ENCODE data around the gene RFLNA. TPM values are rescaled to one million over a fixed set of nuclear protein-coding genes. Genes with fewer than 3 reads are reported as not detected.
A peak's percentile ranks its signal among the peaks of the same experiment; 100 is the strongest.

RFLNA gene
- total RNA-seq, 1 donor from 2014 or later = 2.6 TPM

GRCh38 chr12:124351422-124351821, 56.5 kb downstream of the RFLNA start:
- no peak overlapping the region for H3K27ac ChIP-seq (ENCODE audit: low read depth, low read length)
- H3K9ac ChIP-seq (ENCODE audit: low read depth in 1 of 3, low read length in 3 of 3) = no peak overlapping the region
- H3K4me1 ChIP-seq (ENCODE audit: control insufficient read depth in 3 of 3, insufficient read depth in 3 of 3, low read length in 3 of 3) = peaks cover 7 to 27% (median 21%) of the 10 kb centered on the region in 3 donors
- no peak overlapping the region for H3K4me3 ChIP-seq (ENCODE audit: low read length in 3 of 3)
- H3K9me3 ChIP-seq (ENCODE audit: control insufficient read depth in 3 of 3, low read length in 3 of 3) = no peaks in the 10 kb centered on the region
- H3K36me3 ChIP-seq (ENCODE audit: control insufficient read depth in 3 of 3, insufficient read depth in 3 of 3, low read length in 3 of 3) = peaks cover 90 to 93% (median 93%) of the 10 kb centered on the region in 3 donors
- no peaks in the 10 kb centered on the region for H3K27me3 ChIP-seq (ENCODE audit: control insufficient read depth in 3 of 3, insufficient read depth in 3 of 3, low read length in 3 of 3)

GRCh38 chr12:124352257-124352656, 57.4 kb downstream of the RFLNA start:
- Histone ChIP-seq H3K36me3 (ENCODE audit: control insufficient read depth in 3 of 3, insufficient read depth in 3 of 3, low read length in 3 of 3) (peaks cover 88 to 93% (median 92%) of the 10 kb centered on the region in 3 donors), H3K27me3 (ENCODE audit: control insufficient read depth in 3 of 3, insufficient read depth in 3 of 3, low read length in 3 of 3) (no peaks in the 10 kb centered on the region), H3K27ac (ENCODE audit: low read depth, low read length) (no peak overlapping the region), H3K9ac (ENCODE audit: low read depth in 1 of 3, low read length in 3 of 3) (no peak overlapping the region), H3K4me3 (ENCODE audit: low read length in 3 of 3) (no peak overlapping the region), H3K4me1 (ENCODE audit: control insufficient read depth in 3 of 3, insufficient read depth in 3 of 3, low read length in 3 of 3) (peaks cover 7 to 29% (median 22%) of the 10 kb centered on the region in 3 donors), H3K9me3 (ENCODE audit: control insufficient read depth in 3 of 3, low read length in 3 of 3) (no peaks in the 10 kb centered on the region)

- H3K27me3 ChIP-seq (ENCODE audit: control insufficient read depth in 3 of 3, insufficient read depth in 3 of 3, low read length in 3 of 3) = no peaks in the 10 kb centered on the region
- no peaks in the 10 kb centered on the region for H3K9me3 ChIP-seq (ENCODE audit: control insufficient read depth in 3 of 3, low read length in 3 of 3)
- H3K9ac ChIP-seq (ENCODE audit: low read depth in 1 of 3, low read length in 3 of 3) = peak overlapping the region in 1 of 3 donors; percentile 20
- peaks cover 7 to 25% (median 22%) of the 10 kb centered on the region in 3 donors for H3K4me1 ChIP-seq (ENCODE audit: control insufficient read depth in 3 of 3, insufficient read depth in 3 of 3, low read length in 3 of 3)
- no peak overlapping the region for H3K27ac ChIP-seq (ENCODE audit: low read depth, low read length)
- H3K4me3 ChIP-seq (ENCODE audit: low read length in 3 of 3) = no peak overlapping the region
- H3K36me3 ChIP-seq (ENCODE audit: control insufficient read depth in 3 of 3, insufficient read depth in 3 of 3, low read length in 3 of 3) = peaks cover 88 to 93% (median 92%) of the 10 kb centered on the region in 3 donors
Measured at GRCh38 chr12:124352839-124353238, 57.9 kb downstream of the RFLNA start.

- H3K4me3 ChIP-seq (ENCODE audit: low read length in 3 of 3) = no peak overlapping the region
- peaks cover 84 to 93% (median 92%) of the 10 kb centered on the region in 3 donors for H3K36me3 ChIP-seq (ENCODE audit: control insufficient read depth in 3 of 3, insufficient read depth in 3 of 3, low read length in 3 of 3)
- H3K4me1 ChIP-seq (ENCODE audit: control insufficient read depth in 3 of 3, insufficient read depth in 3 of 3, low read length in 3 of 3) = peaks cover 21 to 39% (median 37%) of the 10 kb centered on the region in 3 donors
Measured at GRCh38 chr12:124354400-124354799, 59.5 kb downstream of the RFLNA start.

GRCh38 chr12:124356221-124356620, 61.3 kb downstream of the RFLNA start:
- Histone ChIP-seq H3K4me1 (ENCODE audit: control insufficient read depth in 3 of 3, insufficient read depth in 3 of 3, low read length in 3 of 3) (peaks cover 39 to 57% (median 55%) of the 10 kb centered on the region in 3 donors), H3K9ac (ENCODE audit: low read depth in 1 of 3, low read length in 3 of 3) (no peak overlapping the region), H3K36me3 (ENCODE audit: control insufficient read depth in 3 of 3, insufficient read depth in 3 of 3, low read length in 3 of 3) (peaks cover 68 to 82% (median 78%) of the 10 kb centered on the region in 3 donors), H3K4me3 (ENCODE audit: low read length in 3 of 3) (no peak overlapping the region), H3K27ac (ENCODE audit: low read depth, low read length) (no peak overlapping the region), H3K9me3 (ENCODE audit: control insufficient read depth in 3 of 3, low read length in 3 of 3) (no peaks in the 10 kb centered on the region), H3K27me3 (ENCODE audit: control insufficient read depth in 3 of 3, insufficient read depth in 3 of 3, low read length in 3 of 3) (no peaks in the 10 kb centered on the region)

More at GRCh38 chr12:124354400-124354799, 59.5 kb downstream of the RFLNA start:
- no peak overlapping the region for H3K9ac ChIP-seq (ENCODE audit: low read depth in 1 of 3, low read length in 3 of 3)
- no peaks in the 10 kb centered on the region for H3K27me3 ChIP-seq (ENCODE audit: control insufficient read depth in 3 of 3, insufficient read depth in 3 of 3, low read length in 3 of 3)
- H3K9me3 ChIP-seq (ENCODE audit: control insufficient read depth in 3 of 3, low read length in 3 of 3) = no peaks in the 10 kb centered on the region
- H3K27ac ChIP-seq (ENCODE audit: low read depth, low read length) = no peak overlapping the region

- H3K4me1 ChIP-seq (ENCODE audit: control insufficient read depth in 3 of 3, insufficient read depth in 3 of 3, low read length in 3 of 3) = peaks cover 45 to 66% (median 65%) of the 10 kb centered on the region in 3 donors
Measured at GRCh38 chr12:124357616-124358015, 62.7 kb downstream of the RFLNA start.

GRCh38 chr12:124358572-124358971, 63.7 kb downstream of the RFLNA start:
- Histone ChIP-seq H3K27me3 (ENCODE audit: control insufficient read depth in 3 of 3, insufficient read depth in 3 of 3, low read length in 3 of 3) (no peaks in the 10 kb centered on the region), H3K9me3 (ENCODE audit: control insufficient read depth in 3 of 3, low read length in 3 of 3) (no peaks in the 10 kb centered on the region), H3K27ac (ENCODE audit: low read depth, low read length) (no peak overlapping the region), H3K9ac (ENCODE audit: low read depth in 1 of 3, low read length in 3 of 3) (peak overlapping the region in 1 of 3 donors; percentile 68), H3K4me3 (ENCODE audit: low read length in 3 of 3) (no peak overlapping the region), H3K4me1 (ENCODE audit: control insufficient read depth in 3 of 3, insufficient read depth in 3 of 3, low read length in 3 of 3) (peaks cover 38 to 67% (median 66%) of the 10 kb centered on the region in 3 donors), H3K36me3 (ENCODE audit: control insufficient read depth in 3 of 3, insufficient read depth in 3 of 3, low read length in 3 of 3) (peaks cover 55 to 82% (median 73%) of the 10 kb centered on the region in 3 donors)

More at GRCh38 chr12:124357616-124358015, 62.7 kb downstream of the RFLNA start:
- Histone ChIP-seq H3K27ac (ENCODE audit: low read depth, low read length) (no peak overlapping the region), H3K4me3 (ENCODE audit: low read length in 3 of 3) (no peak overlapping the region), H3K9ac (ENCODE audit: low read depth in 1 of 3, low read length in 3 of 3) (peak overlapping the region in 1 of 3 donors; percentile 16), H3K9me3 (ENCODE audit: control insufficient read depth in 3 of 3, low read length in 3 of 3) (no peaks in the 10 kb centered on the region), H3K27me3 (ENCODE audit: control insufficient read depth in 3 of 3, insufficient read depth in 3 of 3, low read length in 3 of 3) (no peaks in the 10 kb centered on the region), H3K36me3 (ENCODE audit: control insufficient read depth in 3 of 3, insufficient read depth in 3 of 3, low read length in 3 of 3) (peaks cover 64 to 84% (median 79%) of the 10 kb centered on the region in 3 donors)

- Histone ChIP-seq H3K27ac (ENCODE audit: low read depth, low read length) (peak overlapping the region; percentile 75), H3K36me3 (ENCODE audit: control insufficient read depth in 3 of 3, insufficient read depth in 3 of 3, low read length in 3 of 3) (peaks cover 47 to 73% (median 60%) of the 10 kb centered on the region in 3 donors), H3K9me3 (ENCODE audit: control insufficient read depth in 3 of 3, low read length in 3 of 3) (no peaks in the 10 kb centered on the region), H3K9ac (ENCODE audit: low read depth in 1 of 3, low read length in 3 of 3) (peak overlapping the region; percentile 19 to 74 (median 43)), H3K4me1 (ENCODE audit: control insufficient read depth in 3 of 3, insufficient read depth in 3 of 3, low read length in 3 of 3) (peaks cover 51 to 80% (median 77%) of the 10 kb centered on the region in 3 donors), H3K27me3 (ENCODE audit: control insufficient read depth in 3 of 3, insufficient read depth in 3 of 3, low read length in 3 of 3) (no peaks in the 10 kb centered on the region), H3K4me3 (ENCODE audit: low read length in 3 of 3) (peak overlapping the region in 1 of 3 donors; percentile 35)
Measured at GRCh38 chr12:124359671-124360581, 65.0 kb downstream of the RFLNA start.

GRCh38 chr12:124361074-124361970, 66.4 kb downstream of the RFLNA start:
- no peak overlapping the region for H3K4me3 ChIP-seq (ENCODE audit: low read length in 3 of 3)
- H3K27me3 ChIP-seq (ENCODE audit: control insufficient read depth in 3 of 3, insufficient read depth in 3 of 3, low read length in 3 of 3) = no peaks in the 10 kb centered on the region
- no peaks in the 10 kb centered on the region for H3K9me3 ChIP-seq (ENCODE audit: control insufficient read depth in 3 of 3, low read length in 3 of 3)
- peak overlapping the region; percentile 75 for H3K27ac ChIP-seq (ENCODE audit: low read depth, low read length)
- peak overlapping the region in 1 of 3 donors; percentile 74 for H3K9ac ChIP-seq (ENCODE audit: low read depth in 1 of 3, low read length in 3 of 3)
- H3K4me1 ChIP-seq (ENCODE audit: control insufficient read depth in 3 of 3, insufficient read depth in 3 of 3, low read length in 3 of 3) = peaks cover 63 to 90% (median 86%) of the 10 kb centered on the region in 3 donors
- peaks cover 33 to 67% (median 56%) of the 10 kb centered on the region in 3 donors for H3K36me3 ChIP-seq (ENCODE audit: control insufficient read depth in 3 of 3, insufficient read depth in 3 of 3, low read length in 3 of 3)

All from skeletal muscle tissue (tissue), 4 donors.